Type B pancreatic cell (in vitro differentiated cells): Measurements from ENCODE around the gene C4orf50. TPM values are rescaled to one million over a fixed set of nuclear protein-coding genes. Genes with fewer than 3 reads are reported as not detected.

Source experiments
- DNase-seq: peaks from one replicate; pipeline ENCODE4 v3.0.0; 2021; ENCODE audit warnings: mixed read lengths; ENCODE audit not compliant: unreplicated experiment; ENCODE audit errors: extremely low spot score
- H3K27ac Mint-ChIP-seq: 2 replicates; pipeline ENCODE4 v1.8.0; 2021; ENCODE audit warnings: mild to moderate bottlenecking, mixed read lengths
- H3K27me3 Mint-ChIP-seq: 2 replicates; pipeline ENCODE4 v1.8.0; 2021; ENCODE audit warnings: mixed read lengths
- H3K36me3 Mint-ChIP-seq: 2 replicates; pipeline ENCODE4 v1.8.0; 2021; ENCODE audit warnings: mixed read lengths
- H3K4me1 Mint-ChIP-seq: one replicate; pipeline ENCODE4 v1.8.0; 2021; ENCODE audit warnings: mixed read lengths; ENCODE audit not compliant: unreplicated experiment
- H3K4me3 Mint-ChIP-seq: 2 replicates; pipeline ENCODE4 v1.8.0; 2021; ENCODE audit warnings: mild to moderate bottlenecking, mixed read lengths
- H3K9me3 Mint-ChIP-seq: 2 replicates; pipeline ENCODE4 v1.8.0; 2021; ENCODE audit warnings: mixed read lengths
- CTCF ChIP-seq: fragments of 200-600 bp; sonication (generic); conservative IDR thresholded peaks from 2 replicates; pipeline ENCODE4 v1.5.0; 2021; ENCODE audit warnings: antibody characterized with exemption, mild to moderate bottlenecking
- total RNA-seq: library from RNA; stranded (reverse); gene quantifications from 2 replicates; pipeline ENCODE4 v1.2.1, GENCODE V29; 2021; ENCODE audit warnings: low replicate concordance

C4orf50 gene
- total RNA-seq, 1 donor from 2014 or later, result 0.19 TPM

GRCh38 chr4:5945936-5946335 is 72.3 kb downstream of the C4orf50 start:
- Mint-ChIP-seq H3K4me1 (no peaks in the 10 kb centered on the region), H3K36me3 (no peaks in the 10 kb centered on the region), H3K27me3 (peaks cover 27% of the 10 kb centered on the region), H3K4me3 (no peak overlapping the region), H3K9me3 (no peaks in the 10 kb centered on the region), H3K27ac (no peak overlapping the region)
- DNase-seq, result no peak
- TF ChIP-seq CTCF, result no peak

- TF ChIP-seq CTCF, result no peak
- Mint-ChIP-seq H3K9me3 (peaks cover 6% of the 10 kb centered on the region), H3K27me3 (peaks cover 27% of the 10 kb centered on the region), H3K36me3 (peaks cover 4% of the 10 kb centered on the region), H3K4me3 (no peak overlapping the region), H3K27ac (no peak overlapping the region), H3K4me1 (peaks cover 5% of the 10 kb centered on the region)
- DNase-seq, result no peak
Measured at GRCh38 chr4:5945171-5945570, 73.1 kb downstream of the C4orf50 start.

GRCh38 chr4:5943561-5943960 is 74.7 kb downstream of the C4orf50 start:
- TF ChIP-seq CTCF, result no peak
- Mint-ChIP-seq H3K4me3 (no peak overlapping the region), H3K36me3 (peaks cover 4% of the 10 kb centered on the region), H3K27me3 (peaks cover 18% of the 10 kb centered on the region), H3K9me3 (peaks cover 6% of the 10 kb centered on the region), H3K27ac (no peak overlapping the region), H3K4me1 (peaks cover 13% of the 10 kb centered on the region)
- DNase-seq, result no peak

- no peak for DNase-seq
- no peak overlapping the region for H3K4me3 Mint-ChIP-seq
- TF ChIP-seq CTCF, result no peak
- H3K36me3 Mint-ChIP-seq, result peaks cover 4% of the 10 kb centered on the region
- peaks cover 18% of the 10 kb centered on the region for H3K27me3 Mint-ChIP-seq
- no peak overlapping the region for H3K27ac Mint-ChIP-seq
- H3K9me3 Mint-ChIP-seq, result peaks cover 6% of the 10 kb centered on the region
- H3K4me1 Mint-ChIP-seq, result peaks cover 13% of the 10 kb centered on the region
Measured at GRCh38 chr4:5942947-5943346, 75.3 kb downstream of the C4orf50 start.

- DNase-seq, result no peak
- Mint-ChIP-seq H3K4me1 (peaks cover 13% of the 10 kb centered on the region), H3K27ac (no peak overlapping the region), H3K27me3 (peaks cover 24% of the 10 kb centered on the region), H3K4me3 (no peak overlapping the region), H3K9me3 (peaks cover 6% of the 10 kb centered on the region), H3K36me3 (peaks cover 4% of the 10 kb centered on the region)
- no peak for TF ChIP-seq CTCF
Measured at GRCh38 chr4:5941601-5942000, 76.6 kb downstream of the C4orf50 start.
